Fibroblast of peridontal ligament (primary cell): ENCODE results near the gene CDK2AP2.
A peak's percentile ranks its signal among the peaks of the same experiment; 100 is the strongest.

Experiments
- DNase-seq: peaks from one replicate; pipeline ENCODE4 v3.0.0-alpha.2; 2010; ENCODE audit errors: extremely low read depth

Gene CDK2AP2

DNA sequence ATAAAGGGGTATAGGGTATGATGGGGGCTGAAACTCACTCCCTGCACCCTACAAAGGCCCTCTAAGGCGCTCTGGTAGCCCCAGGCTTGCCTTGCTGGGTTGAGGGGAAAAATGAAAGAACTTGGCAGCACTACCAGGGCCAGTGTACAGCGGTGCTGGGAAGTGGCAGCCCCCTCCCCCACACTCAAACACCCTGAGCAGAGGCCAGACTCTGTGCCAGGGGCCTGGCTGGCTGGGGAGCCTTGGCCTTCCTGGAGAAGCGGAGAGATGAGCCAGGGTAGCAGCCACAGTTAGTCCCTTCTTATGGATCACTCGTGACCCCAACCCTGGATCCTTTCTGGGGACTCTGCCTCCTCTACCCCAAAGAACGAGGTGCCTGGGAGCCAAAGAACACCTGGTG is 41.6 kb downstream of the CDK2AP2 start:
- no peak for DNase-seq

DNA sequence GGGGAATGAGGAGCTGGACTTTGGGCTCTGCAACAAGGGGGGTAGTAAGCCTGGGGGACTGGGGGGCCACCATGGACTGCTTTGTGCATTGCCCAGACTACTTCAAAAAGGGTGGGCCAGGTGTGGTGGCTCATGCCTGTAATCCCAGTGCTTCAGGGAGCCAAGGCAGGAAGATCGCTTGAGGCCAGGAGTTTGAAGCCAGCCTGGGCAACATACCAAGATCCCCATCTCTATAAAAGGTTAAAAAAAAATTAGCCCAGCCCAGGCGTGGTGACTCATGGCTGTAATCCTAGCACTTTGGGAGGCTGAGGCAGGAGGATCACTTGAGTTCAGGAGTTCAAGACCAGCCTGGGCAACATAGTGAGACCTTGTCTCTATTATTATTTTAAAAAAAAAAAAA is 42.4 kb downstream of the CDK2AP2 start:
- peak; percentile 11 for DNase-seq

DNA sequence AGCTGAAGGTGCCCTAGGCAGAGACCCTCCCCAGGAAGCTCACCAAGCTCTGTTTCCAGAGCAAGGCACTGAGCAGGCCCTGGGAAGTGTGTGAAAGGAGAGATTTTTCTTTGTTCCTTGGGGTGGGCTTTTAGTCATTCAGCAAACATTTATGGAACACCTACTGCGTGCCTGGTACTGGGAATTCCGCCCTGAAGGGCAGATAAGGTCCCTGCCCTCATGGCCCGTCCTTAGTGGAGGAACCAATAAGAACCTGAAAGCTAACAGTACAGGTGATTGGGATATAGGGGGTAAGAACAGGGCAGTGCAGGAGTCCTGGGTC is 42.8 kb downstream of the CDK2AP2 start:
- no peak for DNase-seq

DNA sequence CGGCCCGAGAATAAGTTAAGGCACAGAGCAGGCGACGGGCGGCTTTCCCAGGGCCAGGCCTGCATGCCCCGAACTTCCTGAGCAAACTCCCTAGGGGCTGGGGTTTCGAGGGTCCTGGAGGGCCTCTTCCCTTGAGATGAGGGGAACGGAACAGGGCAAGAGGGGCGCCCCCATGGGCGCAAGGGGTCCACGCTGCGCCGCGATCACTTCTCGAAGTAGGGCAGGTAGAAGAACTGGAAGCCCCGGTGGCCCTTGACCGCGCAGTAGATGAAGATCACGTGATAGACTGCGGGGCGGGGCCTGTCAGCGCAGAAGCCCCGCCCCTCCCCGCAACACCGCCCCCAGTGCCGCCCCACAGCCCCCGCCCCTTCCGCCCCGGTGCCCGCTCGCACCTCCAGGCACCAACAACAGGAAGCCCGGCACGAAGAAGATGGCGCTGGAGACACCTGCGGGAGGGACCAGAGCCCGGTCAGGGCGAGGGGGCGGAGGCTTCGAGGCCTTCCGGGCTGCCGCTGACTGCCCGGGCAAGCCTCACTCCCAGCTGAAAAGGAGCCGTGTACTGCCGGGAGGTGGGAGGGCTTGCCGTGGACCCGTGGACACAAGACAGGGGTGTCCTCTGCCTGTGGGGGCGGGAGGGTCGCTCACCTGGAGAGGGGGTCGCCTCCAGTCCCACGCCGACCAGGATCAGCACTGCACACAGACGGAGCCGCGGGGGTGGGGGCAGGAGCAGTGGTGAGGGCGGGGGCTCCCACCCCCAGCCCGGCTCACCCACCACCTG is 43.4 kb downstream of the CDK2AP2 start:
- peak; percentile 23 for DNase-seq

DNA sequence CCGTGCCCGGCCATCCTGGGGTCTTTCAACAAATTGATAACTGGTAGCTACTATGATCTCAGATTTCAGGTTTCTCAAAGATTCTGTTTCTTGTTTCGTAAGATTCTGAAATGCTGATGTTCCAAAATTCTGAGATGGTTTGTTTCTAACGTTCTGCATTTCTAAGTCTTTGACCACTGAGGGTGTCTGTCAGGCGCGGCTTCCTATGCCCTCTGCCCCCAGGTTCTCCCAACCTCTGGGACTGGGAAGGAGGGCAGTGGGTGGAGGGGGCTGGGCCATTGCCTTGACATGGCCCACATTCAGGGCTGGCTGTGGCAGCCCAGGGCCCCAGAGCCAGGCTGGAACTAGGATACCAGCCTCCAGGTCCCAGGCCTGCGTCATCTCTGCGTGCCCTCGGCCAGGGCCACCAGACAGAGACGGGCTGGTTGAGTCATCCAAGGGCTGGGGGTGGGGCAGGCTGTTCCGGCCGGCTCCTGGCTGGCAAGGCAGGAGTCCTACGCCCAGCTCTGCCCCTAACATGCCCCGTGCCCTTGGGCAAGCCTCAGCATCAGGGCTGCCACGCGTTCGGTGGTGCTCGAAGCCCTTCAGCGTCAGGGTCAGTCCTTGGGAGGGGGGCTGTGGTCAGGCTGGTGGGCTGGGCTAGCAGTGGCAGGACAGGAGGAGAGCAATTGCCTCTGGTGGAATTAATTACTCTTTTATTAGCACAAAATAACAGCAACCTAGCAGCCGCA is 44.1 kb downstream of the CDK2AP2 start:
- no peak for DNase-seq

DNA sequence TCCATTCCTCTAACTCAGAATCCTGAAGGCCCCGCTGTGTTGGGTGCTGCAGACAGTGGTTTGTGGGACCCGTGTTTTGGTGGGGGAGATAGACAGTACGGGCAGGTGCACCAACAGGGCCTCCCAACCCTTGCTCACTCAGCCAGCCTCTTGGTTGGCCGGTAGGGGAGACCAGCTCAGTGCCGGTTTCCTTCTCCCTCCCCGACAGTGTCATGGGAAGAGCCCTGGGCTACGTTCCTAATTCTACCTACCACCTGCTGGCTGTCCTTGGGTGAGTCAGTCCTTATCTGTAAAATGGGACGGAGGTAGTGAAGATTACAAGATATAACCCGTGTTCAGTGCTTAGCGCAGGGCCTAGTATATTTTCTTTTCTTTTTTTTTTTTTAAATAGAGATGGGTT is 44.8 kb downstream of the CDK2AP2 start:
- DNase-seq = no peak

DNA sequence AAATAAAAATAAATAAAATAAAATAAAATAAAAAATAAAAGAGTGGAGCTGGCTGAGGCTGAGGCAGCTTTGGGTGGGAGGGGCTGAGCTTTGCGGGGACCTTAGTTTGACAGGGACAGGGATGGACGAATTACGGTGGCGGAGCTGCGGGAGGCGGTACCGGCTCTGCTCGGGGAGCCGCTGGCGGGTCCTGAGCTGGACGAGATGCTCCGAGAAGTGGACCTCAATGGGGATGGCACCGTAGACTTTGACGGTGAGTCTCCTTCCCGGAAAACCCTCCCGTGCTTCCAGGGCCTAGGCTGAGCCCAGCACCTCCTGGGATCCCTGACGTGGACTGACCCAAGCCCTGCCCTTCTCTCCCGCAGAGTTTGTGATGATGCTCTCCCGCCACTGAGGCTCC is 49.7 kb downstream of the CDK2AP2 start:
- no peak for DNase-seq

DNA sequence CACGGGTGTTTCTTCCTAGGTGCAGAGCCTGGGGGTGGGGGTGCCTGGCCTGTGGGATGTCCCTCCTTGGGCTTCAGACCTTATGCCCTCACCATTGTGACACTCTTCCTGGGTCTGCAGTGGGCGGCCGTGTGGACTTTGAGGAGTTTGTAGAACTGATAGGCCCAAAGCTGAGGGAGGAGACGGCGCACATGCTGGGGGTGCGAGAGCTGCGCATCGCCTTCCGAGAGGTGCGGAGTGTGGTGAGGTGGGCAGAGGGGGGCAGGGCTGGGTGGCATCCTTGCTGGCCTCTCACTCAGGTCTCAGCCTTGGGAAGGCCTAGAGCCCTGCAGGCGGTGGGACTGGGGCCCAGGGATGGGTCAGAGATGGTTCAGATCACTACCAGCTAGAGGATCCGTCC is 50.5 kb downstream of the CDK2AP2 start:
- DNase-seq = no peak
